Stimulated activated naive B cell treated with anti-CD40 and anti-IgM and Interleukin-4, amounts not matched to agents 10 μg/mL and 1 μg/mL and 100 μg/mL, for 72 hours (primary cell): Measurements from ENCODE around the gene TEKT5.
"Not testable (repeated sequence)": the region's sequence is repeated elsewhere in the genome, so short reads cannot be mapped to it uniquely, and the experiment has no call there.

Experiments used
- ATAC-seq, 2 donors: fragments of 150-1000 bp; cut with Tn5 transposase; replicated peaks; 2 replicates each; pipeline ENCODE4 v1.10.0; 2021; ENCODE audit warnings: moderate library complexity in 1 of 2
- DNase-seq: peaks from one replicate; pipeline ENCODE4 v3.0.0; 2021
- H3K27ac Mint-ChIP-seq: one replicate; pipeline ENCODE4 v1.8.0; 2022; ENCODE audit warnings: mild to moderate bottlenecking, mixed read lengths
- H3K27me3 Mint-ChIP-seq, 2 donors: one replicate each; pipeline ENCODE4 v1.8.0; 2022; ENCODE audit warnings: mixed read lengths in 2 of 2
- H3K36me3 Mint-ChIP-seq, 2 donors: one replicate each; pipeline ENCODE4 v1.8.0; 2022; ENCODE audit warnings: mixed read lengths in 2 of 2, mild to moderate bottlenecking in 1 of 2
- H3K4me1 Mint-ChIP-seq, 2 donors: one replicate each; pipeline ENCODE4 v1.8.0; 2022; ENCODE audit warnings: mixed read lengths in 2 of 2, mild to moderate bottlenecking in 1 of 2
- H3K4me3 Mint-ChIP-seq, 2 donors: one replicate each; pipeline ENCODE4 v1.8.0; 2022; ENCODE audit warnings: mild to moderate bottlenecking in 2 of 2, mixed read lengths in 2 of 2, moderate library complexity in 1 of 2
- H3K9me3 Mint-ChIP-seq, 2 donors: one replicate each; pipeline ENCODE4 v1.8.0; 2022; ENCODE audit warnings: mixed read lengths in 2 of 2, mild to moderate bottlenecking in 1 of 2

TEKT5 gene

DNA sequence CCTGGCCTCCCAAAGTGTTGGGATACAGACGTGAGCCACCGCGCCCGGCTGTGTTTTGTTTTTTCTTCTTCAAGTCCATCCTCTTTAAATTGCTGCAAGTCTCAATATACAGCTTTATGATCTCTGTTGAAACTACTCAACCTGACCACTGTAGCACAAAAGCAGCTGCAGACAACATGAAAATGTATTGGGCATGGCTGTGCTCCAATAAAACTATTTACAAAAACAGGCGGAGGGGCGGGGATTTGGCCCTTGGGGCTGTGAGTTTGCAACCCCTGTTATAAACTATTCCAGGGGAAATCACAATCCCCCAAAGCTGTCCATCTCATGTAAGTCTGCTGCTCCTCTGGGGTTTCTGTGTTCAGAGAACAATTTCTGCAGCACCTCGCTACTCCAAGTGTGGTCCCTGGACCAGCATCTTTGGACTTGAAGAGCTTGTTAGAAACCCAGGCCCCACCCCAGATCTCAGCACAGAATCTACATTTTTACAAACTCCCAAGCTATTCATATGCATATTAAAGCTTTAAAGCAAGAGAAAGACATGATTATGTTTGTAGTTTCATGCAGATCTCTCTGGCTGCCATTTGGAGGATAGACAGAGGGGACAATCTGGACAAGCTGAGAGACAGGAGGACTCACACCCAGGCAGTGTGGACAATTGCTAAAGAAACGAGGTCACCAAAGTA lies 33.6 kb downstream of the TEKT5 start:
- DNase-seq, result no peak
- Mint-ChIP-seq H3K27ac (no peak overlapping the region), H3K4me3 (no peak overlapping the region), H3K36me3 (no peaks in the 10 kb centered on the region), H3K4me1 (peaks cover 5 to 8% of the 10 kb centered on the region in 2 donors), H3K27me3 (peaks cover 8 to 9% of the 10 kb centered on the region in 2 donors), H3K9me3 (no peaks in the 10 kb centered on the region)
- ATAC-seq, result no peak

- ATAC-seq, result peak; percentile 25 to 58
- Mint-ChIP-seq H3K27ac (no peak overlapping the region), H3K9me3 (no peaks in the 10 kb centered on the region), H3K27me3 (peaks cover 5 to 8% of the 10 kb centered on the region in 2 donors), H3K36me3 (no peaks in the 10 kb centered on the region), H3K4me3 (no peak overlapping the region), H3K4me1 (peaks cover 0 to 6% of the 10 kb centered on the region in 2 donors)
- DNase-seq, result no peak
These were observed 35.8 kb downstream of the TEKT5 start for GRCh38 chr16:10658943-10659342.

DNA sequence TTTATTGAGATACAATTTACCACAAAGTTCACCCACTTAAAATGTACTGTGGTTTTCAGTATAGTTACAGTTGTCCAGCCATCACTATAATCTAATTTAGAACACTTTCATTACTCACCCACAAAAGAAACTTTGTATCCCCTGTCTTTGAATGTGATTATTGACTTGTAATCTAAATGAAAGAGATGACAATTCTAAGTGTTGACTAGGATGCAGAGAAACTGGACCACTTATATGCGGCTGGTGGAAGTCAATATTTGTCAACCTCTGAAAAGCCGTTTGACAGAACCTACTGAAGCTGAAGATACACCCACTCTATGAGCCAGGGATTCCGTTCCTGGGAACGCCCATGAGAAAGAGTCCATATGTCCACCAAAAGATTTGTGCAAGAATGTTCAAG lies 36.8 kb downstream of the TEKT5 start:
- Mint-ChIP-seq H3K4me1 (peaks cover 0 to 6% of the 10 kb centered on the region in 2 donors), H3K9me3 (no peaks in the 10 kb centered on the region), H3K27ac (no peak overlapping the region), H3K4me3 (no peak overlapping the region), H3K36me3 (no peaks in the 10 kb centered on the region), H3K27me3 (peaks cover 0 to 8% of the 10 kb centered on the region in 2 donors)
- DNase-seq (no peak), ATAC-seq (no peak)

GRCh38 chr16:10656618-10657017 lies 38.1 kb downstream of the TEKT5 start:
- no peaks in the 10 kb centered on the region for H3K36me3 Mint-ChIP-seq
- H3K9me3 Mint-ChIP-seq, result no peaks in the 10 kb centered on the region
- H3K27ac Mint-ChIP-seq, result no peak overlapping the region
- H3K27me3 Mint-ChIP-seq, result no peaks in the 10 kb centered on the region
- H3K4me1 Mint-ChIP-seq, result peaks cover 0 to 6% of the 10 kb centered on the region in 2 donors
- DNase-seq (no peak), ATAC-seq (no peak)
- H3K4me3 Mint-ChIP-seq, result no peak overlapping the region

DNA sequence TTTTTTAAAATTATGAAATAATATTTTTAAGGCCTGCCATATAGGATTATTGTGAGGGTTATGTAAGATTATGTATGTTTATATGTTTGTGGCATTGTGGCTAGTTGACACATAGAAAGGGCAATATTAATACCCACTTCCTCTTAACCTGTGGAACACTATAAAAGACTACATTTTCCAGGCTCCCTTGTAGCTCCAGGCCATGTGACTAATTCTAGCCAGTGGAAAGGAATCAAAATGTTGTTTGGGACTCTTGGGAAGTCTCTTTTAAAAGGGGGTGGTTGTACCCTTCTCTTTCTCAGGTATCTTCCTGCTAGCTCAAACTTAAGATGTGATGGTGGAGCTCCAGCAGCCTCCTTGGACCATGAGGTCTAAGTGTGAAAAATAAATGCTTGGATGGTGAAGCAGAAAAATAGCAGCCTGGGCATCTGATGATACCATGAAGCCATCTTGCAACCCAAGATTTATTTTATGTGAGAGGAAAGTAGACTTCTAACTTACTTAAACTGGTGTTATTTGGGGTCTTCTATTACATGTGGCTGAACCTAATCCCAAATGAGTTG lies 39.2 kb downstream of the TEKT5 start:
- peak in 1 of 2 donors; percentile 39 for ATAC-seq
- H3K27me3 Mint-ChIP-seq, result no peaks in the 10 kb centered on the region
- H3K4me3 Mint-ChIP-seq, result no peak overlapping the region
- H3K27ac Mint-ChIP-seq, result no peak overlapping the region
- H3K36me3 Mint-ChIP-seq, result no peaks in the 10 kb centered on the region
- H3K4me1 Mint-ChIP-seq, result peaks cover 0 to 6% of the 10 kb centered on the region in 2 donors
- DNase-seq, result no peak
- H3K9me3 Mint-ChIP-seq, result no peaks in the 10 kb centered on the region

DNA sequence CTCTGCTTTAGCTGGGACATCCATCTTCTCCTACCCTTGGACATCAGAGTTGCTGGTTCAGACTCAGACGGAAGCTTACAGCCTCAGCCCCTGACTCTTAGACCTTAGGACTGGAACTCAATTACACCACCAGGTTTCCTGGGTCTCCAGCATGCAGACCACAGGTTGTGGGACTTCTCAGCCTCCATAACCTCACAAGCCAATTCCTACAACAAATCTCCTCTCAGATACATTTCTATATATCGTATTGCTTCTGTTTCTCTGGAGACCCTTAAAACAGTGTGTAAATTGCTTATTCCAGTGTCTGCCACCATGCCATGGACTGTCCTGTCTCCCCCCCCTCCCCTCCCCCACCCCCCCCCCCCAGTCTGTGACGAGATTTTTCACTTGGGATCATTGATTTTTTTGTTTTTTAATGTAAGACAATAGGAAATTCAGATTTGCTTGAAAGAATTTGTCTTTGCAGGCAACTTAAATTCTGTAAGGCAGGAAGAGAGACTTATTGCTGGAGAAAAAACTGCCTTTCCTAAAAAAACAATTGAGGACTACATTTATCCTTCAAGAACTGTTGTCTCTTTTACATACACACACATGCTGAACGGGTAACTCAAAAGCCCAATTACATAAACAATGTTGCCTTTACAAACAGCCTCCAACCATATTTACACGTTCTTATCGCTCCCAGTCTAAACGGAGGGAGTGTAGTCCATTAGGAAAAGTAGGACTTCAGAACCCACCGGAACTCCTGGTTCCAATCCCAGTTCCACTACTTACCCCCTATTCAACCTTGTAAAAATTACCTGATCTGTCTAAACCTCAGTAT lies 39.9 kb downstream of the TEKT5 start:
- peaks cover 0 to 6% of the 10 kb centered on the region in 2 donors for H3K4me1 Mint-ChIP-seq
- no peaks in the 10 kb centered on the region for H3K36me3 Mint-ChIP-seq
- H3K4me3 Mint-ChIP-seq, result no peak overlapping the region
- ATAC-seq (no peak), DNase-seq (no peak)
- H3K9me3 Mint-ChIP-seq, result no peaks in the 10 kb centered on the region
- H3K27me3 Mint-ChIP-seq, result no peaks in the 10 kb centered on the region
- H3K27ac Mint-ChIP-seq, result no peak overlapping the region

GRCh38 chr16:10652730-10653590 lies 41.8 kb downstream of the TEKT5 start:
- no peaks in the 10 kb centered on the region for H3K27me3 Mint-ChIP-seq
- H3K4me1 Mint-ChIP-seq, result peaks cover 2 to 5% of the 10 kb centered on the region in 2 donors
- H3K9me3 Mint-ChIP-seq, result no peaks in the 10 kb centered on the region
- ATAC-seq, result no peak
- no peak overlapping the region for H3K4me3 Mint-ChIP-seq
- H3K27ac Mint-ChIP-seq, result no peak overlapping the region
- DNase-seq, result no peak
- no peaks in the 10 kb centered on the region for H3K36me3 Mint-ChIP-seq

- not testable (repeated sequence) for DNase-seq, ATAC-seq, H3K9me3 Mint-ChIP-seq, H3K4me1 Mint-ChIP-seq, H3K4me3 Mint-ChIP-seq, H3K27me3 Mint-ChIP-seq, H3K27ac Mint-ChIP-seq, H3K36me3 Mint-ChIP-seq
These were observed 45.6 kb downstream of the TEKT5 start for GRCh38 chr16:10649098-10649497.

- no peak for ATAC-seq
- no peaks in the 10 kb centered on the region for H3K27me3 Mint-ChIP-seq
- no peak for DNase-seq
- peaks cover 2 to 5% of the 10 kb centered on the region in 2 donors for H3K4me1 Mint-ChIP-seq
- no peaks in the 10 kb centered on the region for H3K36me3 Mint-ChIP-seq
- H3K27ac Mint-ChIP-seq, result no peak overlapping the region
- no peaks in the 10 kb centered on the region for H3K9me3 Mint-ChIP-seq
- H3K4me3 Mint-ChIP-seq, result no peak overlapping the region
These were observed 46.9 kb downstream of the TEKT5 start for GRCh38 chr16:10647721-10648296.

DNA sequence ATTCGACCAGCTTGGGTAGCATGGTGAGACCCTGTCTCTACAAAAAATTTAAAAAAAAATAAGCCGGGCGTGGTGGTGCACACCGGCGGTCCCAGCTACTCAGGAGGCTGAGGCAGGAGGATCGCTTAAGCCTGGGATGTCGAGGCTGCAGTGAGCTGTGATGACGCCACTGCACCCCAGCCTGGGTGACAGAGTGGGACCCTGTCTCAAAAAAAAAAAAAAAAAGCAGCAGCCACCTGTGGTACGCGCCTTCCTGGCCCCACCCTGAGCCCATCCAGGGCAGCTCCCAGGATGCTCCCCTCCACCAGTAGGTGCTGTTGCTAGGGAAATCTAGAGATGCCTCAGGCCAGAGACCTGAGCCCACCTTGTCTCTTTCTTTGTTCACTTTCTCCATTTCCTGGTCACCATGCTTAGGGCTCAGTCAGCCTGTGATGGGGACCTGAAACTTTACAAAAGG lies 47.4 kb downstream of the TEKT5 start:
- H3K9me3 Mint-ChIP-seq, result no peaks in the 10 kb centered on the region
- no peak overlapping the region for H3K4me3 Mint-ChIP-seq
- H3K27me3 Mint-ChIP-seq, result no peaks in the 10 kb centered on the region
- DNase-seq (no peak), ATAC-seq (no peak)
- H3K27ac Mint-ChIP-seq, result no peak overlapping the region
- H3K36me3 Mint-ChIP-seq, result no peaks in the 10 kb centered on the region
- peaks cover 2 to 5% of the 10 kb centered on the region in 2 donors for H3K4me1 Mint-ChIP-seq

DNA sequence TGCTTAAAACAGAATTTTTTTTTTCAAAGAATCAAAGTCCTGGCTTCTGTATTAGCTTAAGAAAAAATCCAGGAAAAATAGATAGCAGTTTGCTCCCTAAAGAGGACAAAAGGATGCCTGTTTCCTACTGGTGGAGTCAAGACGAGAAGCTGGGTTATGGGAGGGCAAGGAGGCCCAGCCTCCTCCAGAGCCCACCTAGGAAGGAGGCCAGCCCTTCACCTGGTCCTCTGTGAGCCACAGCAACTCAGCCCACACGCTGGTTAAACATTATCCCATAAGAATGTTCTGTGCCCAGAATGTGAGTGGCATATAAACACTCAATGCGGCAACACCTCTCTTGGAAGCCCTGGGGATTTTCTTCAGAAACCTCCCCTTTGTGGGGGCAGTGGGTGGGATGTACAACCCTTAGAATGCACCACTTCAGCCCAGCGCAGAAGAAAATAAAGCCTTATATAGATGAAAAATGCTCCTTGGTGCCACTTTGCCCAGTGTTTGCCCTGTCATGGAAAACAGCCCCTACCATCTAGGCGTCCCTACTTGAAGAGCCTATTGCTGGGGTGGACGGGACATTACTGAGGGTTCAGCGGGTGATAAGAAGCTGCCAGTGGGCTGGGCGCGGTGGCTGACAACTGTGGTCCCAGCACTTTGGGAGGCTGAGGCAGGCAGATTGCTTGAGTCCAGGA lies 48.0 kb downstream of the TEKT5 start:
- H3K36me3 Mint-ChIP-seq, result no peaks in the 10 kb centered on the region
- H3K4me1 Mint-ChIP-seq, result peaks cover 2 to 5% of the 10 kb centered on the region in 2 donors
- no peaks in the 10 kb centered on the region for H3K9me3 Mint-ChIP-seq
- no peak overlapping the region for H3K4me3 Mint-ChIP-seq
- H3K27ac Mint-ChIP-seq, result no peak overlapping the region
- no peak for ATAC-seq
- no peak for DNase-seq
- no peaks in the 10 kb centered on the region for H3K27me3 Mint-ChIP-seq

DNA sequence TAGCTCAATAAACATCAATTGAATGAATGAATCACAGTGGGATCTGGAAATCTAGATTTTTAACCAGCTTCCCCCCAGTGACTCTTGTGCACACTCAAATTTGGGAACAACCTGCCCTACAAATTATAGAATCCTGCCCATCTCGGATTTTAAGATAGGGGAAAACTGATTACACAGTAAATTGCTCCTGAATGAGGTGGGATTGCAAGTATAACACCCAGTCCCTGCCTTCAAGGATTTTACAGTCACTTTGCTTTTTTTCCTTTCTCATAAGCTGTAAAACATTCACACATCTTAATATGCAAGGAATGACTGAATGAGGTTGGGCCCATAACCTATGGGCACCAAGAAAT lies 48.5 kb downstream of the TEKT5 start:
- ATAC-seq, result no peak
- no peaks in the 10 kb centered on the region for H3K27me3 Mint-ChIP-seq
- no peak overlapping the region for H3K4me3 Mint-ChIP-seq
- no peak for DNase-seq
- no peaks in the 10 kb centered on the region for H3K36me3 Mint-ChIP-seq
- H3K4me1 Mint-ChIP-seq, result peaks cover 2 to 5% of the 10 kb centered on the region in 2 donors
- no peaks in the 10 kb centered on the region for H3K9me3 Mint-ChIP-seq
- H3K27ac Mint-ChIP-seq, result no peak overlapping the region

- H3K9me3 Mint-ChIP-seq, result no peaks in the 10 kb centered on the region
- H3K27me3 Mint-ChIP-seq, result peaks cover 7 to 10% of the 10 kb centered on the region in 2 donors
- H3K4me1 Mint-ChIP-seq, result peaks cover 2 to 4% of the 10 kb centered on the region in 2 donors
- H3K27ac Mint-ChIP-seq, result no peak overlapping the region
- H3K36me3 Mint-ChIP-seq, result no peaks in the 10 kb centered on the region
- no peak for DNase-seq
- no peak overlapping the region for H3K4me3 Mint-ChIP-seq
- no peak for ATAC-seq
These were observed 50.6 kb downstream of the TEKT5 start for GRCh38 chr16:10644092-10644491.
